Stomach (tissue), 9 donors: ENCODE measurements around the gene MAPK9. TPM values are rescaled to one million over a fixed set of nuclear protein-coding genes. Genes with fewer than 3 reads are reported as not detected.
A peak's percentile ranks its signal among the peaks of the same experiment; 100 is the strongest.

Experiments
- DNase-seq, 2 donors: peaks; one replicate each; pipeline versions ENCODE4 v3.0.0 to v3.0.0-alpha.2; 2013 to 2019
- H3K27ac ChIP-seq, 5 donors: fragments of 200-600 bp in 4 of 5; sonication (generic) in 4 of 5; one replicate each; pipeline ENCODE4 v1.5.1; 2013 to 2019; ENCODE audit warnings: mild to moderate bottlenecking in 1 of 5, moderate library complexity in 1 of 5
- H3K27me3 ChIP-seq, 3 donors: fragments of 200-600 bp; sonication (generic); one replicate each; pipeline ENCODE4 v1.5.1; 2017 to 2019; ENCODE audit warnings: mixed run types in 1 of 3
- H3K36me3 ChIP-seq, 4 donors: fragments of 200-600 bp; sonication (generic); 1 replicate in 3 of 4; 2 replicates in 1 of 4; pipeline ENCODE4 v1.5.1; 2016 to 2019
- H3K4me1 ChIP-seq, 4 donors: fragments of 200-600 bp; sonication (generic); one replicate each; pipeline ENCODE4 v1.5.1; 2016 to 2019
- H3K4me3 ChIP-seq, 4 donors: fragments of 200-600 bp; sonication (generic) in 3 of 4; one replicate each; pipeline ENCODE4 v1.5.1; 2016 to 2019; ENCODE audit warnings: mild to moderate bottlenecking in 1 of 4
- H3K9me3 ChIP-seq, 4 donors: fragments of 200-600 bp; sonication (generic); one replicate each; pipeline ENCODE4 v1.5.1; 2016 to 2019
- CTCF ChIP-seq, 7 experiments: fragments of 450-650 bp in 4 of 7; fragments of 200-600 bp in 3 of 7; sonication (generic) in 3 of 7; IDR thresholded peaks; one replicate each; pipeline ENCODE4 v1.5.1; 2016 to 2019; ENCODE audit warnings: antibody characterized with exemption in 7 of 7, control low read depth in 2 of 7, mild to moderate bottlenecking in 1 of 7
- EP300 ChIP-seq: sonication (generic); formaldehyde crosslinking; IDR thresholded peaks from one replicate; pipeline ENCODE4 v1.6.1; 2017; ENCODE audit warnings: antibody characterized with exemption
- POLR2A ChIP-seq, 4 donors: fragments of 450-650 bp; IDR thresholded peaks; one replicate each; pipeline ENCODE4 v1.6.1; 2016; ENCODE audit warnings: antibody characterized with exemption in 4 of 4, control low read depth in 2 of 4, mild to moderate bottlenecking in 1 of 4, moderate library complexity in 1 of 4
- POLR2AphosphoS5 ChIP-seq, 3 donors: sonication (generic); formaldehyde crosslinking; IDR thresholded peaks; one replicate each; pipeline ENCODE4 v1.6.1; 2016; ENCODE audit warnings: antibody characterized with exemption in 3 of 3
- WGBS, 5 donors: extraction: QIAGEN DNeasy Blood & Tissue Kit in 3 of 5; methylation state at CpG; one replicate each; pipeline versions ENCODE4 v1.1.5 to v1.1.7; 2013 to 2018; 5-methylcytosine and 5-hydroxymethylcytosine counted together
- intact Hi-C: fragments of 100-400 bp; cut with DNase I; formaldehyde crosslinking; loops from one replicate; pipeline ENCODE4 v1.15.1; 2023; ENCODE audit warnings: low total_unique reads
- polyA plus RNA-seq, 3 donors: library from polyadenylated mRNA; stranded (reverse); fragments of 200-250 nt; gene quantifications; one replicate each; pipeline ENCODE4 v1.2.3, GENCODE V29; 2013
- total RNA-seq, 5 donors: library from RNA; depleted of rRNA; stranded (reverse); fragments of >200 nt; gene quantifications; one replicate each; pipeline versions ENCODE4 v1.1.0 to v1.2.3, GENCODE V29; 2014 to 2016
- donor health status: healthy with polysubstance abuse.
- donor health status: Bipolar disorder and iron deficiency.
- donor health status: healthy.

MAPK9 gene
- total and polyA plus RNA-seq, 8 donors, result 9.2 to 43.5 (median 22.3) TPM

- peak overlapping the region in 2 of 5 donors; percentile 18 to 38 for H3K27ac ChIP-seq
- DNase-seq, result no peak
- peak overlapping the region in 1 of 4 donors; percentile 61 for H3K4me3 ChIP-seq
- intact Hi-C loops, result loop anchor here (5.0 kb wide), 1 partner anchor 177 kb away; no protein-coding TSS in a partner anchor
- peaks cover 0 to 16% (median 14%) of the 10 kb centered on the region in 4 donors for H3K36me3 ChIP-seq
- 77 to 82% (median 81%) methylated on average over 5 of the region's 5 CpGs for WGBS, 5 donors
- H3K27me3 ChIP-seq, result no peaks in the 10 kb centered on the region
- TF ChIP-seq CTCF (IDR thresholded peaks at IDR 0.05), result no peak
- H3K4me1 ChIP-seq, result peaks cover 8 to 46% (median 41%) of the 10 kb centered on the region in 4 donors
- H3K9me3 ChIP-seq, result no peaks in the 10 kb centered on the region
Observed at GRCh38 chr5:180289966-180290365, 1.9 kb downstream of the MAPK9 start.

DNA sequence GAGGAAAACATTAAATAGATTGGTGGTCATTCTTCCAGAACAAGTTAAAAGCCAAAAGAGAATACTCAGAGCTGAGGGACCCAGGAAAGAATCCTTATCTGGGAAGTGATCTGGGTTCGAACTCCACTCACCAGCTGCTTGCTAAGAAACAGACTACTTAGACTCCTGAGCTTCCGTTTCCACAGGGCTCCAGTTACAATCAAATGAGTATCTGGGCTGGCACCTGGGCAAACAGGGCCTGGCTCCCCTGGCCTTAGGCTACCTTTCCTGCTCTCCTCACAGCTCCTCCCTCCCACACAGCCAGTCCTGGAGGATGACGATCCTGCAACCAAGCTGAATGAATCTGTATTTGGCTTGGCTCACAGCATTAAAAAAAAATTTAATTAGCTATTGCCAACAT lies 2.5 kb downstream of the MAPK9 start:
- TF ChIP-seq EP300, result no peak
- peak in 1 of 3 donors; percentile 27 for TF ChIP-seq POLR2AphosphoS5 (IDR thresholded peaks at IDR 0.05)
- peak in 1 of 7 experiments; percentile 6 for TF ChIP-seq CTCF (IDR thresholded peaks at IDR 0.05)
- no peak overlapping the region for H3K4me3 ChIP-seq
- no peaks in the 10 kb centered on the region for H3K9me3 ChIP-seq
- H3K27me3 ChIP-seq, result no peaks in the 10 kb centered on the region
- peak; percentile 68 to 76 for DNase-seq
- H3K4me1 ChIP-seq, result peaks cover 8 to 46% (median 41%) of the 10 kb centered on the region in 4 donors
- peaks cover 0 to 20% (median 16%) of the 10 kb centered on the region in 4 donors for H3K36me3 ChIP-seq
- WGBS, 5 donors, result 28 to 58% (median 40%) methylated on average over 3 of the region's 3 CpGs
- intact Hi-C loops, result loop anchor here (5.0 kb wide), 1 partner anchor 178 kb away; no protein-coding TSS in a partner anchor
- peak overlapping the region in 2 of 5 donors; percentile 18 to 38 for H3K27ac ChIP-seq

- no peak for TF ChIP-seq EP300
- no peak for TF ChIP-seq POLR2A (IDR thresholded peaks at IDR 0.05)
- no peak for TF ChIP-seq POLR2AphosphoS5 (IDR thresholded peaks at IDR 0.05)
- TF ChIP-seq CTCF (IDR thresholded peaks at IDR 0.05), result no peak
- intact Hi-C loops, result loop anchor here (5.0 kb wide), 1 partner anchor 179 kb away; no protein-coding TSS in a partner anchor
- H3K4me1 ChIP-seq, result peaks cover 0 to 33% (median 29%) of the 10 kb centered on the region in 4 donors
- H3K9me3 ChIP-seq, result no peaks in the 10 kb centered on the region
- whole genome bisulfite sequencing, 5 donors, result 75 to 86% (median 80%) methylated on average over 7 of the region's 7 CpGs
- H3K27ac ChIP-seq, result no peak overlapping the region
- no peak overlapping the region for H3K4me3 ChIP-seq
- H3K27me3 ChIP-seq, result no peaks in the 10 kb centered on the region
- DNase-seq, result no peak
- H3K36me3 ChIP-seq, result peaks cover 0 to 36% (median 27%) of the 10 kb centered on the region in 4 donors
Observed at GRCh38 chr5:180287868-180288267, 4.0 kb downstream of the MAPK9 start.

GRCh38 chr5:180287404-180287803 lies 4.5 kb downstream of the MAPK9 start:
- H3K27me3 ChIP-seq, result no peaks in the 10 kb centered on the region
- TF ChIP-seq POLR2AphosphoS5 (IDR thresholded peaks at IDR 0.05), result no peak
- TF ChIP-seq POLR2A (IDR thresholded peaks at IDR 0.05), result no peak
- no peak for TF ChIP-seq CTCF (IDR thresholded peaks at IDR 0.05)
- no peak for TF ChIP-seq EP300
- intact Hi-C loops, result loop anchor here (5.0 kb wide), 1 partner anchor 180 kb away; no protein-coding TSS in a partner anchor
- no peak overlapping the region for H3K4me3 ChIP-seq
- no peak overlapping the region for H3K27ac ChIP-seq
- no peaks in the 10 kb centered on the region for H3K9me3 ChIP-seq
- H3K4me1 ChIP-seq, result peaks cover 0 to 33% (median 25%) of the 10 kb centered on the region in 4 donors
- peaks cover 0 to 40% (median 32%) of the 10 kb centered on the region in 4 donors for H3K36me3 ChIP-seq
- no peak for DNase-seq
- WGBS, 5 donors, result 74 to 96% (median 89%) methylated on average over 2 of the region's 2 CpGs
